ENCODE data around the gene PTGS1. TPM values are rescaled to one million over a fixed set of nuclear protein-coding genes. Genes with fewer than 3 reads are reported as not detected.

Gene PTGS1
- total RNA-seq, 1 donor: 2.5 TPM

DNA sequence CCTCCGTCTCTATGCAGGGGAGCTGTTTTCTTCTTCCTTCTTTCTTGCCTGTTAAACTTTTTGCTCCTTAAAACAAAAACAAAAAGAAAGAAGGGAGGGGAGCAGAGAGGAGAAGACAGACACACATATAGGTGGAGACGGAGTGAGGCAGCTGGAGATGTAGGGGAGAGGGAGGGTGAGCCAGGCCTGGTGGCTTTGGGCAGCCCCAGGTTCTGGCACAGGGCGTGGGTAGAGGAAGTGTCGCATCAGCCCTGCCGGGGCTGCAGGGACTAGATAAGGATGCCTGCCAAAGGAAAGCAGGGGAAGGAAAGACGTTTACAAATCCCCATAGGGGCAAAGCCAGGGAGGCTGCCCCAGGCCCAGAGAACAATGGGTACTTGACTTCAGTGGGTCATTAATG lies 38.7 kb upstream of the PTGS1 start:
- H3K4me3 ChIP-seq (ENCODE audit: insufficient read depth, low read length): no peak overlapping the region
- no peak overlapping the region for H3K27ac ChIP-seq (ENCODE audit: low read depth, low read length)
- H3K4me1 ChIP-seq (ENCODE audit: insufficient read depth, low read length): peaks cover 8% of the 10 kb centered on the region
- no peak overlapping the region for H3K4me2 ChIP-seq (ENCODE audit: insufficient read depth, low read length)
- no peak for TF ChIP-seq CTCF (IDR thresholded peaks at IDR 0.05; ENCODE audit: extremely low read depth, low read depth, low read length)
- H4K20me1 ChIP-seq (ENCODE audit: insufficient read depth, low read length): no peaks in the 10 kb centered on the region
- no peaks in the 10 kb centered on the region for H3K79me2 ChIP-seq (ENCODE audit: insufficient read depth, low read length)
- H2AFZ ChIP-seq (ENCODE audit: low read length): no peak overlapping the region
- DNase-seq (ENCODE audit: insufficient read length, low spot score, missing footprints): no peak
- H3K27me3 ChIP-seq (ENCODE audit: insufficient read depth, low read length): no peaks in the 10 kb centered on the region
- H3K36me3 ChIP-seq (ENCODE audit: insufficient read depth, low read length): peaks cover 7% of the 10 kb centered on the region
- H3K9me3 ChIP-seq (ENCODE audit: low read depth, low read length): no peaks in the 10 kb centered on the region

DNA sequence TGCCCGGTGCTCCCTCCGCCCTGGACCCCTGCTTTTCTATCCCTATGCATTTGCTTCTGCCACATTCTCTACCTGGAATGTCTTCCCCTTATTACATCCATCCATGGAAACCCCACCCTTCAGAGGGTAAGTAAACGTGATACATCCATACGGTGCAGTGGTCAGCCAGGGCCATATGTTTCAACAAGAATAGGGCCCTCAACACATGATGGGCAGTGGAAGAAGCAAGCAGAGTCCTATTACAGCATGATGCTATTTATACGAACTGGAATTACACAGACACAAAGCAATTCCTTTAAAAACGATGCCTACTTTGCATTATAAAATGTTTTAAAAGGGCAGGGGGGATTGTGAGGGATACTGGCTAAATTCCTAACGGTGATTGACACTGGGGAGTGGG lies 38.2 kb upstream of the PTGS1 start:
- H3K27ac ChIP-seq (ENCODE audit: low read depth, low read length): no peak overlapping the region
- no peak for TF ChIP-seq CTCF (IDR thresholded peaks at IDR 0.05; ENCODE audit: extremely low read depth, low read depth, low read length)
- H2AFZ ChIP-seq (ENCODE audit: low read length): no peak overlapping the region
- peaks cover 7% of the 10 kb centered on the region for H3K36me3 ChIP-seq (ENCODE audit: insufficient read depth, low read length)
- no peak overlapping the region for H3K4me2 ChIP-seq (ENCODE audit: insufficient read depth, low read length)
- peaks cover 8% of the 10 kb centered on the region for H3K4me1 ChIP-seq (ENCODE audit: insufficient read depth, low read length)
- no peak for DNase-seq (ENCODE audit: insufficient read length, low spot score, missing footprints)
- no peak overlapping the region for H3K4me3 ChIP-seq (ENCODE audit: insufficient read depth, low read length)
- no peaks in the 10 kb centered on the region for H4K20me1 ChIP-seq (ENCODE audit: insufficient read depth, low read length)
- no peaks in the 10 kb centered on the region for H3K79me2 ChIP-seq (ENCODE audit: insufficient read depth, low read length)
- no peaks in the 10 kb centered on the region for H3K9me3 ChIP-seq (ENCODE audit: low read depth, low read length)
- no peaks in the 10 kb centered on the region for H3K27me3 ChIP-seq (ENCODE audit: insufficient read depth, low read length)

DNA sequence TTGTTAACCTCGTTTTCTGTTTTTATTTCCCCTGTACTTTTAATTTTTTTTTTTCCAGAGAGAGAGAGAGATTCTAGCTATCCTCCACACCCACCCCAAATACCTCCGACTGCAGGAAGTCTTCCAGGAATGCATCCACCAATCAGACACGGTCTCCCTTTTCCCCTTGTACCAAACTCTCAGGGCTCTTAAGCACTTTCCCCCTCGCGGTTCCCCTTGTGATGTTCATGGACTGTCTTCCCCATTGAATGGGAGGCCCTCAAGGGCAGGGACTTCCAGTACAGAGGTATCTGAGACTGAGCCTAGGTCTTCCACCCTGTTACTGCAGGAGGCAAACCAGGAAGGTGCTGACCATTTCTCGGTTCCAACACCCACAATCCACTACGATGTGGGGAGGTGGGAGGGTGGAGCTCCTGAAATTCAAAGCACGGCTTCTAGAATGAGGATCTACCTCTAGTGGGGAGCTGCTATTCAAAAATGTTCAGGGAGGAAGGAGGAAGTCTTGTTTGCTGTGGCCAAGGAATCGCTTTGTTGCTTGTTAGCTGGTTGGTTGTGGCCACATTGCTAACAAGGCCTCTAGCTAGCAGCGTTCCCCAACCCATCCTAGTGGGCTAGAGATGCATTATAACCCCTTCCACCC lies 37.5 kb upstream of the PTGS1 start:
- no peak overlapping the region for H3K4me2 ChIP-seq (ENCODE audit: insufficient read depth, low read length)
- H3K36me3 ChIP-seq (ENCODE audit: insufficient read depth, low read length): peaks cover 7% of the 10 kb centered on the region
- TF ChIP-seq CTCF (IDR thresholded peaks at IDR 0.05; ENCODE audit: extremely low read depth, low read depth, low read length): no peak
- H2AFZ ChIP-seq (ENCODE audit: low read length): no peak overlapping the region
- no peak for DNase-seq (ENCODE audit: insufficient read length, low spot score, missing footprints)
- H3K79me2 ChIP-seq (ENCODE audit: insufficient read depth, low read length): no peaks in the 10 kb centered on the region
- H3K27ac ChIP-seq (ENCODE audit: low read depth, low read length): no peak overlapping the region
- H3K9me3 ChIP-seq (ENCODE audit: low read depth, low read length): no peaks in the 10 kb centered on the region
- H3K4me3 ChIP-seq (ENCODE audit: insufficient read depth, low read length): no peak overlapping the region
- H3K27me3 ChIP-seq (ENCODE audit: insufficient read depth, low read length): no peaks in the 10 kb centered on the region
- no peaks in the 10 kb centered on the region for H4K20me1 ChIP-seq (ENCODE audit: insufficient read depth, low read length)
- peaks cover 8% of the 10 kb centered on the region for H3K4me1 ChIP-seq (ENCODE audit: insufficient read depth, low read length)

GRCh38 chr9:122334916-122335315 lies 35.9 kb upstream of the PTGS1 start:
- Histone ChIP-seq H2AFZ (ENCODE audit: low read length) (no peak overlapping the region), H3K27me3 (ENCODE audit: insufficient read depth, low read length) (no peaks in the 10 kb centered on the region), H3K4me3 (ENCODE audit: insufficient read depth, low read length) (no peak overlapping the region), H3K4me1 (ENCODE audit: insufficient read depth, low read length) (peaks cover 8% of the 10 kb centered on the region), H4K20me1 (ENCODE audit: insufficient read depth, low read length) (no peaks in the 10 kb centered on the region), H3K4me2 (ENCODE audit: insufficient read depth, low read length) (no peak overlapping the region), H3K36me3 (ENCODE audit: insufficient read depth, low read length) (no peaks in the 10 kb centered on the region), H3K27ac (ENCODE audit: low read depth, low read length) (no peak overlapping the region), H3K9me3 (ENCODE audit: low read depth, low read length) (no peaks in the 10 kb centered on the region), H3K79me2 (ENCODE audit: insufficient read depth, low read length) (no peaks in the 10 kb centered on the region)
- peak; percentile 22 for TF ChIP-seq CTCF (IDR thresholded peaks at IDR 0.05; ENCODE audit: extremely low read depth, low read depth, low read length)
- peak; percentile 76 for DNase-seq (ENCODE audit: insufficient read length, low spot score, missing footprints)

Data from osteoblast (primary cell).